ENCODE measurements around the gene CSRNP3.

The CSRNP3 gene

DNA sequence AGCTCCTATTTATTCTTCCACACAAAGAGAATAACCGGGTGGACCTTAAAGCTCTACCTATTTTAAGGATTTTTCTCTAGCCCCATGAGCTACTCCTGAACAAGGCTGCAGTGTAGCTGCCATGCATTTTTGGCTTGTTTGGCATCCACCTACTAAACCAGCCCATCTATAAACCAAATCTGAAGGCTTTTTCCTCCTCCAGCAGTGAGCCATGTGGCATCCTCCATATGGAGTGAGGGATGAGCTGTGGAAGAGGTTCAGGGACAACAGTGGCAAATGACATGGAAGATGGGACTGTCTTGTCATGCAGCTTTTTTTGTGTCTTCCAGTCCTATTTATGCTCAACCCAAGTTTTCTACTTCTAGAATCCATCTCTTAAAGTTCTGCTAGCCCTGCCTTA lies 224.3 kb downstream of the CSRNP3 start:
- DNase-seq = no peak

DNA sequence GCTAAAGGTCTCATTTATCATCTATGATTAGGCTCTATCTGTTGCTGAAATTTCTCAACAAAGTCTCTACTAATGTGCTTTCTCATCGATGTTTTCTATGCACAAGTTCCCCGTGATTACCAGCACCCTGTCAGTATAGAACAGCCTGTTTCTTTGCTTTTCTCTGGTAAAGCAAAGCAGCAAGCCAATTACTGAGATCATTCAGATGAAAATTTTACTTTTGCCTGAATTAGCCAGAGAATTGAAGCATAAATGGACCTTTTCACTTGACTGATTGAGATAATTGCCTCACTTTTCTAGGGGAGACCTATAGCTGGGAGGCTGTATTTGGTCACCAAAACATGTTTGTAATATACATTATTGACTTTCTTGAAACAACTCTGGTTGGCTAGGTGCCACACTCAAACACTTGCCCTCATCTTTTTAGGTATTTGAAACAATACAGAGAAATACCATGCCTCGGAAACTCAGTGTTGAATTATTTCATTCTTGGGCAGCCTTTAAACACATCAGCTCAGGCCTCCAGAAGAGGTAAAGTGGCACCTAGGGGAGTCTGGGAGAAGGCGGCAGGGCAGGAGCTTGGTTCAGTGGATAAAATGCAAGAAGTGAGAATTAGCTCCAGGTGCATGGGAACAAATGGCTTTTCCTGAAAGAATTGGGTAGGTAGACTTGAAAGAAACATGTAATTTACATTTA lies 228.4 kb downstream of the CSRNP3 start:
- no peak for DNase-seq

DNA sequence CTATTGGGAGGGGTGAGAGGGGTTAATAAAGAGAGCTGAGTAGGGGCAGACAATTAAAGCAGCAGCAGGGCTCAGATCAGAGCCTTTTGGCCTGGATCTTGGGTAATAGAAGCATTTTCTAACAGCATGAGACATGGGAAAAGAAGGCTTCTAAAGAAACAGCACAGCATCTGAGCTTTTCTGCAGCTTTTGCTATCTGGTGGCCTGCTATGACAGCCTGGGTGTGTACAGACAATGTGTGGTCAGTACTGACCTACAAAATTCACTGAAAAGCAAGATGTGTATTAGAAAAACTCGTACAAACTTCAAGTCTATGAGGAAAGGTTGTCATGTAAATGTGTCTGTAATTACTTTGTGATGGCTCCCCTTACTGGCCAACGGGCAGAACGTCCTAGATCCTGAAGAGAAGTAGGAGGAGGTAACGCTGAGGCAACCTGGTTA lies 229.0 kb downstream of the CSRNP3 start:
- peak; percentile 17 for DNase-seq

DNA sequence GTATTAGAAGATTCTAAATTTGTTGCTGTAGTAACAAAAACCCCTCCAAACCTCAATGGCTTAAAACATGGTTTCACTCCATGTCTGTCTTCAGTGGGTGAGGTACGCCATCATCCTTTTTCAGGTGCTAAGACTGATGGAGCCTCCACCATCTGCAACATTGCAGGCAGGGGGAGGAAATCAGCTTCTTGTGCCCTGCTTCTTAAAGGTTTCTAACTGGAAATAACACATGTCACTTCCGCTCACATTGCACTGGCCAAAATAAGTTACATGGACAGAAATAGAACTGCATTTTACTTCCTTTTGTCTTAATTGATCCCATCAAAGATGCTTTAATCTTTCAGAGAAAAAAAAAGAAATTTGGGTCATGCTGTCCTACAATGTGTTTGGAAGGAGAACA lies 230.4 kb downstream of the CSRNP3 start:
- no peak for DNase-seq

DNA sequence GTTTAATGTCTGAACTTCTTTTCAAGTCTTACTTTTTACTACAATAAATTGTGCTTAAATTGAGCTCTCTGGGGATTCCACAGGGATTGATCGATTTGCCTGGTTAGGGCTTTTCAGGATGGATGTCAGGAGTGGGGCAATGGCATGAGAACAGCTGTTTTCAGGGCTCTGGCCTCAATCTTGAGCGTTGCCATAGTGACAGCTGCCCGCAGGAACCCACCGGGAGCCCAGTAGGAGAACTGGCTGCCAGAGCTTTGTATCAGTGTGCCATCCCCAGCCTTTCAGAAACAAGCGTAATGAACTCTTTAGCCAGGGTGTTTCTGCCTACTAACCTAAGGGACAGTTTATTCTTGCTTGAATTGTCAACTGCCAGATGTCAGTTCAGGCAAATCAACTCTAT lies 231.0 kb downstream of the CSRNP3 start:
- DNase-seq = no peak

DNA sequence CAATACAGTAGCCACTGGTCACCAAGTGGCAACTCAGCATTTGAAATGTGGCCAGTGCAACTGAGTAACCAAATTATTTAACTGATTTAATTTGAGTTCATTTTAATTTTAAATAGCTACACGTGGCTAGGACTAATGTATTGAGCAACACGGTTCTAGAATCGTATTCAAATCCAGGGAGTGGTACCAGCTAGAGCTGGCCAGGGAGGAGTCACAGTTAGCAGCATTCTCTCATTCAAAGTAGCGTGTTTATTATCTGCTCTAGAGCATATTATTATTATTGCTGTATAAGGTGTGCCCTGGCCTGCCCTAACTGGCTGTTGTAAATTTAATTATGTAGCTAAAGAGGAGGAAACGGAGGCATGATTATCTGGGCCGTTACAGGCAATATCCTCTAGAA lies 231.6 kb downstream of the CSRNP3 start:
- DNase-seq = no peak

DNA sequence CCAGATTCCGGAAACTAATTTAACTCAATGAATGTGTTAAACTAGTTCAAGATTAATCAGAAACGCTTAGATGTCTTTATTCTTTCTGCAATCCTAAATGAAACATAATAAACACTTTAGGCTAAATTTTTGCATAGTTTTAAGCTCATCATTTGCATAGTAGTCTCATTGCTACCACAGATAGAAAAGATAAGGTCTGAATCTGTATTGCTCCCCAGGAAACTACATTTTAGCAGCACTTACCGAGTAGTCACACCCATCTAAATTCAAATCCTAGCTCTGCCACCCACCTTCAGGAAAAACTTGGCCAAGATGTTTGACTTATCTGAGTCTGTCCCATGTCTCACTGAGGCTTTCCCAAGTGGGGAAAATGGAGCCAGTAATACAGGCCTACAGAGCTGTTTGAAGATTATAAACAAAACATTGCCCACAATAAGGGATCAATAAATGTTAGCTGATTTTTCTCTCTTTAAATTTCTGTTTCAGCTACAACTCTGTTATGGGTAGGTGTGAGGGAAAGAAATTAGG lies 237.5 kb downstream of the CSRNP3 start:
- DNase-seq = no peak

DNA sequence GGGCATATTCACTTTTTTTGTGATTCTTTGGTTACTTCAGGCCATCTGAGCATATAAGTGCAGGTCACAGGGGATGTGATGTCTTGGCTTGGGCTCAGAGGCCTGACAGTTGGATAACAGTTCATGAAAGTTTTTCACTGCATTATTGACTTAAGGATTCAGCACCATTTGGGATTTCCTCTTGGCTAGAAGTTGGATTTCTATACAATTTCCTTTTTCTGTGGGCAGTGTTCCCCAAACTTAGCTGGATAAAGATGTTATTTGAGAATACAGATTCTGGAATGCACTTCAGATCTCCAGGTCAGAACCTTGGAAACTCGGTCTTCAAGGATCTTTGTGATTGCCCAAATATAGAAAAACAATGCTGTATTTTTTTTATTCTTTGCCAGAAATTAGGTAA lies 246.6 kb downstream of the CSRNP3 start:
- no peak for DNase-seq

DNA sequence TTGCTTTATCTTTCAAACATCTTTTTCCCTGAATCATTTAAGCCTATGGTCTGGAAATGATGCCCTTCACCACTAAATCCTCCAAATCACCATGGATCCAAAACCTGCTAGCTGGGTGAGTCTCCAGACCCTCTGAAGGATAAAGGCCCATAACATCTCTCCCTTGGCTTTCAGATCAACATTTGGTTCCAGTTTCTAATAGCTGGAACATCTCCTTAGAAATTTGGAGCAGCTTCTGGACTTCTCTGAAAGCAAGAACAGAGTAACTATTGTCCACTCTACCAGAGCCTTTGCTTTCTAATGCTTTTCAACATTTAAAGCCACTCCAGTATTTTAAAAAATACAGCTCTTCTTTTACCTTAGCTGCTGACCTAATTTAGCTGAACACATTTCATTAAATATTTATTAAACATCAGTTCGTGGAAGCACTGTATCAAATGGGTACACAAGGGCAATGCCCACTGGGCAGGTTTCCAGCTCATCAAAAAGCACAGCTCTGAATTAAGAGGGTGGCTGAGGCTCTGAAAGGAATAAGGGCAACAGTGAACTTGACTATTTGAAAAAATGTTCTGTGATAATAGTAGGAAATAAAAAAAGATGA lies 249.2 kb downstream of the CSRNP3 start:
- no peak for DNase-seq

DNA sequence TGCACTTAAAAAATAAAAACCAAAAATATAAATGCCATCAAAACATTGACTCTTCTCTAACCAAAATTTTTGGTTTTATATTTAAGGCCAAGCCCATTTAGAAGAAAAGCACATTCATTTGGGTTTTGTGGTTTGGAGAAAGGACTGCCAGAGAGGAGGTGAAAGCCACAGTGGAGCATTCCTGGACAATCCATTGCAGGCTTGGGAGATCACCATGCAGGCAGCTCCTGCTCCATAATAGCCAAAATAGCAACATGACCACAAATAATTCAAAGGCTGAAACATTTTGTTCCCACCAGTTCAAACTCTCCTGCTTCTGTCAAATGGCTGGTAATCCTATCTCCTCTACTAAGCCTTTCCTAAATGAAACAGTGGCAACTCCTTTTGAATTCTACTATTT lies 251.0 kb downstream of the CSRNP3 start:
- DNase-seq = no peak

DNA sequence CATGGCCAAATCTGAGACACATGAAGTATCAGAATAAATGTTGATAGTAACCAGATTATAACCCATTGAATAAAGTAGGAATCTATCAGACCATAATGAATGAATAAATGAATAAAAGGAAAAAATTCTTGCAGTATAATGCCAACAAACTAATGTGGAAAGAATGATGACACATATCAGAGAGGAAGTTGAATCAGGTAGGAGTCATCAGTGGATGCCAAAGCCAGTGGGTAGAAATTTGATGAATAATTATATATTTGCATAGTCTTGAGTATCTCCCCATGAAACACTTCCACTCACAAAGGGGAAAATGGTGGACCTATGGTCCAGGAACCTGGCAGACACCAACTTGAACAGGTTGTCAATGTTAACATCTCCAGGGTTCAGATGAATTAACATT lies 255.9 kb downstream of the CSRNP3 start:
- no peak for DNase-seq
